Spleen (tissue), 11 donors: ENCODE results near the gene LMOD3. TPM values are rescaled to one million over a fixed set of nuclear protein-coding genes. Genes with fewer than 3 reads are reported as not detected.

Experiments used
- DNase-seq: peaks from one replicate; pipeline ENCODE4 v3.0.0-alpha.2; 2020
- H3K27ac ChIP-seq, 8 donors: fragments of 200-600 bp; sonication (generic) in 7 of 8; 1 replicate in 4 of 8; 2 replicates in 4 of 8; pipeline versions ENCODE4 v1.5.0 to v1.8.0; 2016 to 2021; ENCODE audit warnings: inconsistent platforms in 4 of 8, mild to moderate bottlenecking in 4 of 8, moderate library complexity in 1 of 8
- H3K27me3 ChIP-seq, 7 donors: fragments of 200-600 bp; sonication (generic) in 6 of 7; replicated peaks in 1 of 7; 1 replicate in 4 of 7; 2 replicates in 3 of 7; pipeline versions ENCODE4 v1.5.0 to v1.8.0; 2016 to 2021; ENCODE audit warnings: inconsistent platforms in 3 of 7, mild to moderate bottlenecking in 1 of 7
- H3K36me3 ChIP-seq, 6 donors: fragments of 200-600 bp; sonication (generic) in 5 of 6; 1 replicate in 4 of 6; 2 replicates in 2 of 6; pipeline versions ENCODE4 v1.5.0 to v1.8.0; 2016 to 2021; ENCODE audit warnings: inconsistent platforms in 2 of 6
- H3K4me1 ChIP-seq, 6 donors: fragments of 200-600 bp; sonication (generic) in 5 of 6; 1 replicate in 3 of 6; 2 replicates in 3 of 6; pipeline versions ENCODE4 v1.5.0 to v1.8.0; 2016 to 2021; ENCODE audit warnings: inconsistent platforms in 3 of 6
- H3K4me3 ChIP-seq, 8 donors: fragments of 200-600 bp; sonication (generic) in 7 of 8; 1 replicate in 4 of 8; 2 replicates in 4 of 8; pipeline versions ENCODE4 v1.5.0 to v1.8.0; 2016 to 2021; ENCODE audit warnings: inconsistent platforms in 4 of 8, mild to moderate bottlenecking in 4 of 8, moderate library complexity in 2 of 8
- H3K9me3 ChIP-seq, 8 donors: fragments of 200-600 bp; sonication (generic) in 7 of 8; 1 replicate in 4 of 8; 2 replicates in 4 of 8; pipeline versions ENCODE4 v1.5.0 to v1.8.0; 2016 to 2021; ENCODE audit warnings: inconsistent platforms in 4 of 8
- POLR2A ChIP-seq, 3 donors: fragments of 450-650 bp; IDR thresholded peaks; one replicate each; pipeline ENCODE4 v1.5.1; 2017; ENCODE audit warnings: antibody characterized with exemption in 3 of 3, mild to moderate bottlenecking in 1 of 3
- POLR2AphosphoS5 ChIP-seq, 3 donors: sonication (generic); formaldehyde crosslinking; IDR thresholded peaks; one replicate each; pipeline ENCODE4 v1.5.1; 2017; ENCODE audit warnings: antibody characterized with exemption in 3 of 3
- WGBS, 5 donors: extraction: QIAGEN DNeasy Blood & Tissue Kit in 3 of 5; methylation state at CpG; one replicate each; pipeline versions ENCODE4 v1.1.5 to v1.1.7; 2013 to 2018; 5-methylcytosine and 5-hydroxymethylcytosine counted together
- intact Hi-C: fragments of 100-400 bp; cut with DNase I; formaldehyde crosslinking; loops from one replicate; pipeline ENCODE4 v1.15.0; 2023; ENCODE audit warnings: low total_unique reads
- polyA plus RNA-seq, 3 donors: library from polyadenylated mRNA; stranded (reverse); fragments of 200-250 nt; gene quantifications; one replicate each; pipeline ENCODE4 v1.2.1, GENCODE V29; 2013
- total RNA-seq, 7 donors: library from RNA; depleted of rRNA in 3 of 7; stranded (reverse); fragments of >200 nt in 3 of 7; fragmentation: NEBNext Ultra II Directional in 4 of 7; extraction: Animal tissue kit (Norgen Biotek cat#: 25700) in 4 of 7; gene quantifications; one replicate each; pipeline versions ENCODE4 v1.1.0 to v1.2.1, GENCODE V29; 2016 to 2021
- TF ChIP-seq, protein P1 (sequence below), 11 experiments: fragments of 200-600 bp in 7 of 11; fragments of 450-650 bp in 4 of 11; sonication (generic) in 4 of 11; IDR thresholded peaks in 8 of 11; conservative IDR thresholded peaks in 3 of 11; 1 replicate in 7 of 11; 2 replicates in 4 of 11; pipeline versions ENCODE4 v1.4.0 to v1.8.0; 2016 to 2021; ENCODE audit warnings: antibody characterized with exemption in 11 of 11, inconsistent platforms in 4 of 11, mild to moderate bottlenecking in 1 of 11
- donor health status: healthy with polysubstance abuse.
- donor health status: DM: no; HTN: no; CAD: no; lungs with moderate emphysema.
- donor health status: DM: no; HTN: no; CAD: no.
- donor health status: Bipolar disorder and iron deficiency.
- donor health status: healthy.
- donor health status: DM: no; HTN: no; CAD: no.
- donor health status: DM: yes; HTN: yes; CAD: no.

Gene LMOD3
- total and polyA plus RNA-seq, 10 donors, result 0.10 to 1.2 (median 0.22) TPM; not detected in 1

DNA sequence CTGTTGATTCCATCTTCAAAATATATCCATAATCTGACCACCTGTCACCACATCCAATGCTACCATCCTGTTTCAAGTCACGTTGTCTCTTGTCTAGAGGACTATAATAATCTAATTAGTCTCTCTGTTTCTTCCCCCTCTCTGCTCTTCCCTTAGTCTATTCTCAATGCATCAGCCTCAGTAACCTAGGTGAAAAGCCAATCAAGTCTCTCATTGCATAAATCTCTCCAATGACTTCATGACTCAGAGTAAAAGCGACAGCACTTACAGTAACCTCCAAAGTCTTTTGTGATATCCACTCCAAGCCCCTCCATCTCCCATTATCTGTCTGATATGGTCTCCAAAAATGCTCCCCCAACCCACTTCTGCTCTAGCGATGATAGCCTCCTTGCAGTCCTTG, 49.5 kb downstream of the LMOD3 start:
- Histone ChIP-seq H3K4me3 (no peak overlapping the region), H3K9me3 (no peaks in the 10 kb centered on the region), H3K27me3 (no peaks in the 10 kb centered on the region), H3K36me3 (peaks cover 0 to 90% (median 38%) of the 10 kb centered on the region in 6 donors), H3K4me1 (peaks cover 0 to 42% (median 15%) of the 10 kb centered on the region in 6 donors), H3K27ac (no peak overlapping the region)
- intact Hi-C loops, result no loop called here
- no peak for DNase-seq
- TF ChIP-seq POLR2AphosphoS5 (IDR thresholded peaks at IDR 0.05) (no peak), POLR2A (IDR thresholded peaks at IDR 0.05) (no peak)
- TF ChIP-seq, protein P1, sequence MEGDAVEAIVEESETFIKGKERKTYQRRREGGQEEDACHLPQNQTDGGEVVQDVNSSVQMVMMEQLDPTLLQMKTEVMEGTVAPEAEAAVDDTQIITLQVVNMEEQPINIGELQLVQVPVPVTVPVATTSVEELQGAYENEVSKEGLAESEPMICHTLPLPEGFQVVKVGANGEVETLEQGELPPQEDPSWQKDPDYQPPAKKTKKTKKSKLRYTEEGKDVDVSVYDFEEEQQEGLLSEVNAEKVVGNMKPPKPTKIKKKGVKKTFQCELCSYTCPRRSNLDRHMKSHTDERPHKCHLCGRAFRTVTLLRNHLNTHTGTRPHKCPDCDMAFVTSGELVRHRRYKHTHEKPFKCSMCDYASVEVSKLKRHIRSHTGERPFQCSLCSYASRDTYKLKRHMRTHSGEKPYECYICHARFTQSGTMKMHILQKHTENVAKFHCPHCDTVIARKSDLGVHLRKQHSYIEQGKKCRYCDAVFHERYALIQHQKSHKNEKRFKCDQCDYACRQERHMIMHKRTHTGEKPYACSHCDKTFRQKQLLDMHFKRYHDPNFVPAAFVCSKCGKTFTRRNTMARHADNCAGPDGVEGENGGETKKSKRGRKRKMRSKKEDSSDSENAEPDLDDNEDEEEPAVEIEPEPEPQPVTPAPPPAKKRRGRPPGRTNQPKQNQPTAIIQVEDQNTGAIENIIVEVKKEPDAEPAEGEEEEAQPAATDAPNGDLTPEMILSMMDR (IDR thresholded peaks at IDR 0.05 in 8 of 11, conservative IDR thresholded peaks at IDR 0.05 in 3 of 11), result no peak
- WGBS, 5 donors, result 92 to 94% (median 94%) methylated on average over 3 of the region's 3 CpGs

DNA sequence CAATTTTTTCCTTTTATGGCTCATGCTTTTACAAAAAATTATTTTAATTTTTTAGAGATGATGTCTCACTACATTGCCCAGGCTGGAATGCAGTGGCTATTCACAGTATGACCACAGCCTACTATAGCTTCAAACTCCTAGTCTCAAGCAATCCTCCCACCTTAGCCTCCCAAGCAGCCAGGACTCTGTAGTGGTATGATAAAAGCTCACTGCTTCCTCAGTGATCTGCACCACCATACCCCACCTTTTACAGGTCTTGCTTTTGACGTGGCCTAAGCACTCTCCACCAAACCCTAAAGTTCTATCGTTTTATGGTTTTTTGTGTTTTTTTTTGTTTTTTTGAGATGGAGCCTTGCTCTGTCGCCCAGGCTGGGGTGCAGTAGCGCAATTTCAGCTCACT, 56.3 kb downstream of the LMOD3 start:
- WGBS, 5 donors, result 66 to 84% (median 74%) methylated on average over 4 of the region's 4 CpGs
- Histone ChIP-seq H3K9me3 (no peaks in the 10 kb centered on the region), H3K4me1 (peaks cover 0 to 30% (median 3%) of the 10 kb centered on the region in 6 donors), H3K27me3 (no peaks in the 10 kb centered on the region), H3K27ac (no peak overlapping the region), H3K36me3 (peaks cover 6 to 87% (median 39%) of the 10 kb centered on the region in 6 donors), H3K4me3 (no peak overlapping the region)
- no peak for DNase-seq
- no peak for TF ChIP-seq POLR2A (IDR thresholded peaks at IDR 0.05)
- TF ChIP-seq POLR2AphosphoS5 (IDR thresholded peaks at IDR 0.05), result no peak
- TF ChIP-seq, protein P1 (IDR thresholded peaks at IDR 0.05 in 8 of 11, conservative IDR thresholded peaks at IDR 0.05 in 3 of 11), result no peak
- intact Hi-C loops, result no loop called here

DNA sequence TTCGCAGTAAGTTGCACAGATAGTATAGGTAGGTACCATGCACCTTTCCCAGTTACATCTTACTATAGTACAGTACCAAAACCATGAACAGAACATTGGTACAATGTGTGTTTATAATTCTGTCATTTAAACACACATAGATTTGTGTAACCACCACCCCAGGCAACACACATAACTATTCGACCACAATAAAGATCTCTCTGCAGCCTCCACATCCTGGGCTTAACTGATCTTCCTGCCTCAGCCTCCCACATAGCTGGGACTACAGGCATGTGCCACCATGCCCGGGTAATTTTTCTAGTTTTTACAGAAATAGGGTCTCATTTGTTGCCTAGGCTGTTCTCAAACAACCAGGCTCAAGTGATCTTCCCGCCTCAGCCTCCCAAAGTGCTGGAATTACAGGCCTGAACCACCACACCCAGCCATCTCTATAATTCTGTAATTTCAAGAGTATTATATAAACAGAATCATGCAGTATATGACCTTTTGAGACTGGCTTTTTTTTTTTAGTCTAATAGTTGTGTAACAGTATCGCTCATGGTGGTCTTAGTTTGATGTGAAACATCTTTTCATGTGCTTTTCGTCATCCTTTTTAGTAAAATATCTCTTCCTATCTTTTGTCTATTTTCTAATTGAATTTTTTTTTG, 57.0 kb downstream of the LMOD3 start:
- Histone ChIP-seq H3K27me3 (no peaks in the 10 kb centered on the region), H3K36me3 (peaks cover 6 to 87% (median 41%) of the 10 kb centered on the region in 6 donors), H3K27ac (peak overlapping the region in 2 of 8 donors; percentile 1 to 34), H3K9me3 (no peaks in the 10 kb centered on the region), H3K4me1 (peaks cover 0 to 30% (median 3%) of the 10 kb centered on the region in 6 donors), H3K4me3 (no peak overlapping the region)
- DNase-seq, result no peak
- intact Hi-C loops, result no loop called here
- 83 to 89% (median 85%) methylated on average over 6 of the region's 6 CpGs for WGBS, 5 donors
- TF ChIP-seq, protein P1 (IDR thresholded peaks at IDR 0.05 in 8 of 11, conservative IDR thresholded peaks at IDR 0.05 in 3 of 11), result no peak
- peak in 1 of 3 donors; percentile 34 for TF ChIP-seq POLR2AphosphoS5 (IDR thresholded peaks at IDR 0.05)

DNA sequence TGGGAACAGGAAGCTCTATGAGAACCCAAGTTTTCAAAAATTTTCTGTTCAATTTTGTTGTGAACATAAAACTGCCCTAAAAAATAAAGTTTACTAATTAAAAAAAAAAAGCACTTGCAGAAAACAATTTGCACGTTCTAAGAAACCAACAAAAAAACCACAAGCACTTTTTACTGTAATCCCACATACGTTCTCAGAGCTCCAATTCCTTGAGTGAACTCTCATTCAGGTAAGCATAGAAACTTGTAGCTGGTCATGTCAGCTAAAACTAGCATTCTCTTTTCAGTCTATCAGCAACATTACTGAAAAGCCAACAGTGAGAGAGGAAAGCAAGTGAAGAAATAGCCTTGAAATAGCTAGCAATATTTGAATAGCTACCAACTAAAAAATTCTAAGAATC, 58.8 kb downstream of the LMOD3 start:
- intact Hi-C loops, result no loop called here
- Histone ChIP-seq H3K27me3 (no peaks in the 10 kb centered on the region), H3K27ac (peak overlapping the region in 4 of 8 donors; percentile 9 to 21 (median 18)), H3K4me3 (no peak overlapping the region), H3K4me1 (peaks cover 5 to 41% (median 12%) of the 10 kb centered on the region in 6 donors), H3K9me3 (no peaks in the 10 kb centered on the region), H3K36me3 (peaks cover 6 to 89% (median 41%) of the 10 kb centered on the region in 6 donors)
- no peak for DNase-seq
- WGBS, 5 donors, result 59 to 66% (median 62%) methylated on average over 2 of the region's 2 CpGs
- TF ChIP-seq, protein P1 (IDR thresholded peaks at IDR 0.05 in 8 of 11, conservative IDR thresholded peaks at IDR 0.05 in 3 of 11), result no peak
- no peak for TF ChIP-seq POLR2AphosphoS5 (IDR thresholded peaks at IDR 0.05)
- TF ChIP-seq POLR2A (IDR thresholded peaks at IDR 0.05), result no peak
